ENCODE data around the gene LTC4S. TPM values are rescaled to one million over a fixed set of nuclear protein-coding genes. Genes with fewer than 3 reads are reported as not detected.

Gene LTC4S
- polyA plus RNA-seq, 1 donor from 2014 or later, result 5.9 TPM

- Histone ChIP-seq H3K9me2 (ENCODE audit: insufficient read depth, low read length) (no peaks in the 10 kb centered on the region), H3K79me2 (replicated peaks; ENCODE audit: insufficient read depth, low read length) (peaks cover 69% of the 10 kb centered on the region), H3F3A (ENCODE audit: insufficient read depth, low read length, poor library complexity, severe bottlenecking) (no peaks in the 10 kb centered on the region), H3K27me3 (ENCODE audit: insufficient read depth, low read depth, low read length) (no peaks in the 10 kb centered on the region), H4K20me1 (ENCODE audit: insufficient read depth) (no peaks in the 10 kb centered on the region), H3K36me3 (ENCODE audit: insufficient read depth, low read length) (peaks cover 6% of the 10 kb centered on the region), H3K4me2 (ENCODE audit: low read length) (no peak overlapping the region), H3K27ac (ENCODE audit: low read length) (no peak overlapping the region), H3K9me3 (ENCODE audit: low read length) (no peaks in the 10 kb centered on the region), H3K9ac (ENCODE audit: low read length) (no peak overlapping the region), H3K4me3 (ENCODE audit: low read length) (no peak overlapping the region), H2AFZ (ENCODE audit: low read depth, low read length) (no peak overlapping the region)
- TF ChIP-seq CTCF (IDR thresholded peaks at IDR 0.05; ENCODE audit: poor library complexity, severe bottlenecking), result no peak
- TF ChIP-seq EP300 (conservative IDR thresholded peaks at IDR 0.05; ENCODE audit: poor library complexity, severe bottlenecking), result no peak
- no peak for TF ChIP-seq EZH2 (IDR thresholded peaks at IDR 0.05; ENCODE audit: borderline replicate concordance, insufficient read depth, low read length, poor library complexity, severe bottlenecking)
- TF ChIP-seq TAF1 (IDR thresholded peaks at IDR 0.05; ENCODE audit: low read depth), result no peak
- TF ChIP-seq RAD21 (conservative IDR thresholded peaks at IDR 0.05), result no peak
- no peak for TF ChIP-seq POLR2AphosphoS5 (IDR thresholded peaks at IDR 0.05)
- TF ChIP-seq REST (IDR thresholded peaks at IDR 0.05; ENCODE audit: borderline replicate concordance), result no peak
- TF ChIP-seq MXI1 (conservative IDR thresholded peaks at IDR 0.05; ENCODE audit: poor library complexity, severe bottlenecking), result no peak
- no peak for TF ChIP-seq SMC3 (conservative IDR thresholded peaks at IDR 0.05; ENCODE audit: poor library complexity)
These were observed 46.9 kb upstream of the LTC4S start for GRCh38 chr5:179746872-179747271.

- Histone ChIP-seq H3K9me2 (ENCODE audit: insufficient read depth, low read length) (no peaks in the 10 kb centered on the region), H2AFZ (ENCODE audit: low read depth, low read length) (no peak overlapping the region), H4K20me1 (ENCODE audit: insufficient read depth) (no peaks in the 10 kb centered on the region), H3K36me3 (ENCODE audit: insufficient read depth, low read length) (peaks cover 6% of the 10 kb centered on the region), H3K4me3 (ENCODE audit: low read length) (no peak overlapping the region), H3K79me2 (replicated peaks; ENCODE audit: insufficient read depth, low read length) (peaks cover 68% of the 10 kb centered on the region), H3K9ac (ENCODE audit: low read length) (no peak overlapping the region), H3K27me3 (ENCODE audit: insufficient read depth, low read depth, low read length) (no peaks in the 10 kb centered on the region), H3K9me3 (ENCODE audit: low read length) (no peaks in the 10 kb centered on the region), H3K27ac (ENCODE audit: low read length) (no peak overlapping the region), H3F3A (ENCODE audit: insufficient read depth, low read length, poor library complexity, severe bottlenecking) (no peaks in the 10 kb centered on the region), H3K4me2 (ENCODE audit: low read length) (no peak overlapping the region)
- TF ChIP-seq REST (IDR thresholded peaks at IDR 0.05; ENCODE audit: borderline replicate concordance), result no peak
- TF ChIP-seq SMC3 (conservative IDR thresholded peaks at IDR 0.05; ENCODE audit: poor library complexity), result no peak
- no peak for TF ChIP-seq TAF1 (IDR thresholded peaks at IDR 0.05; ENCODE audit: low read depth)
- TF ChIP-seq MXI1 (conservative IDR thresholded peaks at IDR 0.05; ENCODE audit: poor library complexity, severe bottlenecking), result no peak
- TF ChIP-seq EZH2 (IDR thresholded peaks at IDR 0.05; ENCODE audit: borderline replicate concordance, insufficient read depth, low read length, poor library complexity, severe bottlenecking), result no peak
- TF ChIP-seq POLR2AphosphoS5 (IDR thresholded peaks at IDR 0.05), result no peak
- TF ChIP-seq CTCF (IDR thresholded peaks at IDR 0.05; ENCODE audit: poor library complexity, severe bottlenecking), result no peak
- no peak for TF ChIP-seq EP300 (conservative IDR thresholded peaks at IDR 0.05; ENCODE audit: poor library complexity, severe bottlenecking)
- TF ChIP-seq RAD21 (conservative IDR thresholded peaks at IDR 0.05), result no peak
These were observed 46.0 kb upstream of the LTC4S start for GRCh38 chr5:179747811-179748210.

Measured in neural cell (in vitro differentiated cells).